Naive B cell (primary cell): Measurements from ENCODE around the gene AACS. TPM values are rescaled to one million over a fixed set of nuclear protein-coding genes. Genes with fewer than 3 reads are reported as not detected.

Experiments used
- ATAC-seq, 2 donors: fragments of 150-1000 bp; cut with Tn5 transposase; 2 replicates each; pipeline ENCODE4 v1.10.0; 2021; ENCODE audit warnings: low read depth in 2 of 2, mild to moderate bottlenecking in 2 of 2, moderate library complexity in 2 of 2
- DNase-seq: peaks from one replicate; pipeline ENCODE4 v3.0.0; 2022
- H3K27ac Mint-ChIP-seq, 6 donors: one replicate each; pipeline ENCODE4 v1.8.0; 2020 to 2022; ENCODE audit warnings: mild to moderate bottlenecking in 6 of 6, mixed read lengths in 6 of 6, moderate library complexity in 5 of 6, inconsistent platforms in 2 of 6
- H3K27me3 Mint-ChIP-seq, 3 donors: one replicate each; pipeline ENCODE4 v1.8.0; 2021 to 2022; ENCODE audit warnings: mixed read lengths in 3 of 3, mild to moderate bottlenecking in 1 of 3
- H3K36me3 Mint-ChIP-seq, 2 donors: one replicate each; pipeline ENCODE4 v1.8.0; 2020 to 2022; ENCODE audit warnings: mixed read lengths in 2 of 2, inconsistent platforms in 1 of 2, mild to moderate bottlenecking in 1 of 2
- H3K4me1 Mint-ChIP-seq, 3 donors: one replicate each; pipeline ENCODE4 v1.8.0; 2020 to 2022; ENCODE audit warnings: mixed read lengths in 3 of 3, inconsistent platforms in 1 of 3, mild to moderate bottlenecking in 1 of 3, moderate library complexity in 1 of 3
- H3K4me3 Mint-ChIP-seq, 8 donors: one replicate each; pipeline ENCODE4 v1.8.0; 2020 to 2022; ENCODE audit warnings: mild to moderate bottlenecking in 8 of 8, mixed read lengths in 8 of 8, moderate library complexity in 8 of 8, inconsistent platforms in 2 of 8
- H3K9me3 Mint-ChIP-seq, 7 donors: one replicate each; pipeline ENCODE4 v1.8.0; 2020 to 2022; ENCODE audit warnings: mixed read lengths in 7 of 7, mild to moderate bottlenecking in 5 of 7, inconsistent platforms in 2 of 7, moderate library complexity in 1 of 7
- polyA plus RNA-seq, 6 donors: library from polyadenylated mRNA; unstranded; fragments of 300-500 nt; fragmentation: Illumina TruSeq; gene quantifications; one replicate each; pipeline ENCODE4 v1.2.3, GENCODE V29; 2021; ENCODE audit warnings: low read depth in 6 of 6

AACS gene
- polyA plus RNA-seq, 6 donors from 2014 or later: 4.9 to 12.1 (median 7.5) TPM

DNA sequence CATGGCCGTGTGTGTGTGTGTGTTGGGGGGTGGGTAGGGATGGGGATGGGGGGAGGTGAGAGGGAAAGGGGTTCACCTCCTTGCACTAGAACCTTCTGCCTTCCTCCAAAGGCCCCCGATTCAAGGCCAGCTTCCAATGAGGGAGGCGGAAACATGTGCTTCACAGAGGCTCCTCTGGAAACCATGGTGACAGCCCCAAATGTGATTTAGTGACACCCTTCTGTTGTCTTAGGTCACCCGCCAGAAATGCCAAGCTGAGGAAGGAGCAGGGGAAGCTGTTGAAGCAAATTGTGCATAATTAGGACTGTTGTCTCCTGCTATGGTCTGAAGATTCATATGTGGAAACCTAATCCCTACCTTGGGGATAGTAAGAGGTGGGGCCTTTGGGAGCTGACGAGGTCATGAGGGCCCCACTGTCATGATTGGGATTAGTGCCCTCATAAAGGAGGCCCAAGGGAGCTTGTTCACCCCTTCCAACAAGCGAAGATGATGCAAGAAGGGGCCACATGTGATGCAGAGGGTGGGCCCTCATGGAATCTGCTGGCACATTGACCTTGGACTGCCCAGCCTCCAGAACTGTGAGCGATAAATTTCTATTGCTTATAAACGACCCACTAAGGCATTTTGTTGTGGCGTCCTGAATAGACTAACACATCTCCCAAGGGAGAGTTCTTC, 95.2 kb downstream of the AACS start:
- H3K9me3 Mint-ChIP-seq: peaks cover 0 to 11% (median 3%) of the 10 kb centered on the region in 7 donors
- H3K4me1 Mint-ChIP-seq: peaks cover 0 to 4% (median 0%) of the 10 kb centered on the region in 3 donors
- DNase-seq: no peak
- no peak for ATAC-seq
- peaks cover 0 to 8% of the 10 kb centered on the region in 2 donors for H3K36me3 Mint-ChIP-seq
- H3K27ac Mint-ChIP-seq: no peak overlapping the region
- peaks cover 4 to 11% (median 7%) of the 10 kb centered on the region in 3 donors for H3K27me3 Mint-ChIP-seq
- no peak overlapping the region for H3K4me3 Mint-ChIP-seq

DNA sequence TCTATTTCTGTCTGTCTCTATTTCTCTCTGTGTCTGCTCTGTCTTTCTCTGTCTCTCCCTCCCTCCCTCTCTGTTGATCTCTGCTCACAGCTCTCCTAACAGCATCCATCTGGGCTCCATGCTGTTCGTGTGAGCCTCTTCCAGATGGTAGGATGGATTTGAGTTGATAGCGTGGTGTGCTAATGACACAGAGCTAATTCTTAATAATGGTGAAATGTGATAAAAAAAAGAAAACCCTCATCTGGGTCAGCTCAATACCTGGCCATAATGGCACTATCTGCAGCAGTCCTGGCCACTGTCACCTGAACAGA, 96.4 kb downstream of the AACS start:
- H3K27ac Mint-ChIP-seq: peak overlapping the region in 1 of 6 donors; percentile 56

DNA sequence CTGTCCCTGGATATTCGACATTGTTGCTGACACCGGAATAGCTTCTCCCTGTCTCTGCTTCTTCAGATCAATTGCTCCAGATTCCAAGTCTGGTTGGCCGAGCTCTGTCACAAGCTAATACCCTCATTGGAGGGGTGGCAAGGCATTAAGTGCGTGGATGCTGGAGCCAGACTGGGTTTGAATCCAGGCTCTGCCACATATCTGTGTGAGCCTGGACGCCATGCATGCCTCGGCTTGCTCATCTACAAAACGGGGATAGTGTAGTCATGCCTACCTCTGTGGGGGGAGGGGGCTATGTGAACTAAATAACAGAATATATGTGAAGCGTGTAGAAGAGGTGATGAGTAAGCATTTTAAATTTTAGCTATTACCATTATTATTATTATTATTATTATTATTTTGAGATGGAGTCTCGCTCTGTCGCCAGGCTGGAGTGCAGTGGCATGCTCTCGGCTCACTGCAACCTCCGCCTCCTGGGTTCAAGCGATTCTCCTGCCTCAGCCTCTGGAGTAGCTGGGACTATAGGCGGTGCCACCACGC, 97.3 kb downstream of the AACS start:
- Mint-ChIP-seq H3K27me3 (peaks cover 4 to 20% (median 12%) of the 10 kb centered on the region in 3 donors), H3K9me3 (peaks cover 0 to 9% (median 3%) of the 10 kb centered on the region in 7 donors), H3K27ac (peak overlapping the region in 1 of 6 donors; percentile 34), H3K4me1 (peaks cover 0 to 4% (median 0%) of the 10 kb centered on the region in 3 donors), H3K4me3 (no peak overlapping the region), H3K36me3 (peaks cover 0 to 7% of the 10 kb centered on the region in 2 donors)
- DNase-seq (no peak), ATAC-seq (no peak)

More for the DNA sequence above, 96.4 kb downstream of the AACS start:
- peaks cover 0 to 4% (median 0%) of the 10 kb centered on the region in 3 donors for H3K4me1 Mint-ChIP-seq
- H3K36me3 Mint-ChIP-seq: peaks cover 0 to 8% of the 10 kb centered on the region in 2 donors
- H3K27me3 Mint-ChIP-seq: peaks cover 4 to 11% (median 7%) of the 10 kb centered on the region in 3 donors
- ATAC-seq (no peak), DNase-seq (no peak)
- peaks cover 0 to 11% (median 0%) of the 10 kb centered on the region in 7 donors for H3K9me3 Mint-ChIP-seq
- no peak overlapping the region for H3K4me3 Mint-ChIP-seq

DNA sequence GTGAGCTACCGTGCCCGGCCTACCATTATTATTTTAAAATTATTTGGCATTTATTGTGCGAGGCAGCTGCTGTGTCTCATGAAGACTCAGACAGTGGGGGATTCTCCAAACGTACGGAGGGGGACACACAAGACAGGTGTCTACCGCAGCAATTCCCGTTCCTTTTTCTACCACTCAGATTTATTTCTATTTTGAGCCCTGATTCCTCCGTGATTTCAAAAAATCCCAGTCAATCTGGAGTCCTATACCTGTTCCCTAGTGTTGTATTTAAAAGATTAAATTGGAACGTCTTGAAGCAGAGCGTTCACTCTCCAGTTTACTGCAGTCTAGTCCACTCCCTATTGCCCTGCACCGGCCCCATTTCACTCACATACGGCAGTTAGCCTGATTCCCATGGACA, 97.9 kb downstream of the AACS start:
- ATAC-seq (no peak), DNase-seq (no peak)
- peaks cover 4 to 25% (median 18%) of the 10 kb centered on the region in 3 donors for H3K27me3 Mint-ChIP-seq
- no peak overlapping the region for H3K4me3 Mint-ChIP-seq
- peaks cover 0 to 4% (median 2%) of the 10 kb centered on the region in 7 donors for H3K9me3 Mint-ChIP-seq
- H3K27ac Mint-ChIP-seq: no peak overlapping the region
- H3K36me3 Mint-ChIP-seq: peaks cover 0 to 4% of the 10 kb centered on the region in 2 donors
- peaks cover 0 to 4% (median 0%) of the 10 kb centered on the region in 3 donors for H3K4me1 Mint-ChIP-seq

DNA sequence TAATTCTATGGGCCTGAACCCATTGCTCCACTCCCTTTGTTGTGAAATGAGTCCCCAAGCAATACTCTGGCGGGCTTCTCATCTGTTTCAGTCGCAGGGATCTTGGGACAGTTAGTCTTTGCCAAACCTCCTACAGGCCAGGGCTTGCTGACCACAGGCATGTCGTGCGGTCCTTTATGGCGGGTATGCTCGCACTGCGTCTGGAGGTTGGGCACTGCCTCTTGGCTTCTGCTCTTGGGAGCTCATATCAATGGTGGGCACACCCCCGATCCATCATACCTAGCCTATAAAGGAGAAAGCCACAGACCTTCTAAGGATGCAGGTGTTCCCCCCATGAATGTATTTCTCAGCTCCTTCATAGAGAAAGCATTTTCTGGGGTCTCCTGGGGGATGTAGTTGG, 99.3 kb downstream of the AACS start:
- DNase-seq (no peak), ATAC-seq (no peak)
- peaks cover 0 to 4% (median 0%) of the 10 kb centered on the region in 3 donors for H3K4me1 Mint-ChIP-seq
- no peak overlapping the region for H3K27ac Mint-ChIP-seq
- H3K9me3 Mint-ChIP-seq: peaks cover 0 to 6% (median 0%) of the 10 kb centered on the region in 7 donors
- H3K36me3 Mint-ChIP-seq: no peaks in the 10 kb centered on the region
- H3K27me3 Mint-ChIP-seq: peaks cover 9 to 26% (median 23%) of the 10 kb centered on the region in 3 donors
- no peak overlapping the region for H3K4me3 Mint-ChIP-seq

DNA sequence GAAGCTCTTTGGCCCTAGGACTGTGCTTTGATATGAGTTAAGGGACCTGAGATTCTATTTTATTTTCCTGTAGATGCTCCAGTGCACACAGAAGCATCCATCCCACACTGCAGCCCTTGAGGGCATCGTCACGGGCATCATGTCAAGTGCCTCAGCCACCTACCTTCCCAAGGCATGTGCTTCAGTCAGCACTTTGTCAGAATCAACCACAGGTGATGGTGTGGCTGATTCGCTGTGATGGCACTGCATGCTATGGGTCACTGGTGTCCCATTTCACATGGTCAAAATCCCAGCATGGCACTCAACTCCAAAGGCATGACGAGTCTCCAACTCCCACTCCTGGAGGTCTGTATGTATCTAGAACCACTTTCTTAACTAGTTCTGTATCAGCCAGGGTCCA, 100.8 kb downstream of the AACS start:
- Mint-ChIP-seq H3K27ac (no peak overlapping the region), H3K27me3 (peaks cover 10 to 36% (median 30%) of the 10 kb centered on the region in 3 donors), H3K9me3 (peaks cover 0 to 10% (median under 1%) of the 10 kb centered on the region in 7 donors), H3K36me3 (no peaks in the 10 kb centered on the region), H3K4me3 (no peak overlapping the region), H3K4me1 (peaks cover 0 to 4% (median 0%) of the 10 kb centered on the region in 3 donors)
- no peak for DNase-seq
- ATAC-seq: no peak

DNA sequence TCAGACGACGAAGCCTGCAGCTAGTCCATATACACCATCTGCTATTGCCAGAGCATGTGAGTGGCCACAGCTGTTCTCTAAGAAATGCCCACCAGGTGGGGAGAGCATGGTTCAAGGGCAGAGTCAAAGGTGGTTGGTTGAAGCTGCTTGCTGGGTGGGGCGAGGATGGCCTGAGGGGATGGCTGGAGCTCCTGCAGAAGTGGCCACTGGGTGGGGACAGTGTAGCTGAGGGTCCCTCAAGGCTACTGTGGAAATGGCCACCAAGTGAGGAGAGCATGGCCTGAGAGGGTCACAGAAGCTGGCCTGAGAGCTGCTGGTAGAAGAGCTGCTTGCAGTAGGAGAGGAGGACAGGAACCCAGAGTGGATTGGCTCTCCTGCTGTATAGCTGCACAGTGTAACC, 102.4 kb downstream of the AACS start:
- no peak overlapping the region for H3K4me3 Mint-ChIP-seq
- H3K27me3 Mint-ChIP-seq: peaks cover 17 to 41% (median 36%) of the 10 kb centered on the region in 3 donors
- ATAC-seq (no peak), DNase-seq (no peak)
- H3K9me3 Mint-ChIP-seq: peaks cover 0 to 10% (median 1%) of the 10 kb centered on the region in 7 donors
- H3K4me1 Mint-ChIP-seq: no peaks in the 10 kb centered on the region
- H3K36me3 Mint-ChIP-seq: no peaks in the 10 kb centered on the region
- no peak overlapping the region for H3K27ac Mint-ChIP-seq

DNA sequence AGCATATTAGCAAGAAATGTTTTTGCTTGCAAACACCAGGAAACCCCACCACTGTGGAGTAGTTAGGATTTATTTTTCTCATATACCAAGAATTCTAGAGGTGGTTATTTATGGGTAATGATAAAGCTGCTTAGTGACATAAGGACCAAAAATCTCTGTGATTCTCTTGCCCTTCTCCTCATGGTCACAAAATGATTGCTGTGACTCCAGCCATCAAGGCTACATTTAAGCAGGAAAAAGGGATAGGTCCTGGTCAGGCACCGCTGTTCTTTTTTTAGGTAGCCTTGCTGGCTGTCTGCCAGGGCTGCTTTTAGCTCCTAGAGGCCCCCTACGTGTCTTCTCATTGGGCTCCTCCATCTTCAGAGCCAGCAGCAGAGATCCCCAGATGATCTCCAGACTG, 104.2 kb downstream of the AACS start:
- Mint-ChIP-seq H3K27me3 (peaks cover 17 to 51% (median 40%) of the 10 kb centered on the region in 3 donors), H3K4me1 (no peaks in the 10 kb centered on the region), H3K36me3 (no peaks in the 10 kb centered on the region), H3K9me3 (peaks cover 0 to 10% (median 1%) of the 10 kb centered on the region in 7 donors), H3K27ac (no peak overlapping the region), H3K4me3 (no peak overlapping the region)
- ATAC-seq (no peak), DNase-seq (no peak)

DNA sequence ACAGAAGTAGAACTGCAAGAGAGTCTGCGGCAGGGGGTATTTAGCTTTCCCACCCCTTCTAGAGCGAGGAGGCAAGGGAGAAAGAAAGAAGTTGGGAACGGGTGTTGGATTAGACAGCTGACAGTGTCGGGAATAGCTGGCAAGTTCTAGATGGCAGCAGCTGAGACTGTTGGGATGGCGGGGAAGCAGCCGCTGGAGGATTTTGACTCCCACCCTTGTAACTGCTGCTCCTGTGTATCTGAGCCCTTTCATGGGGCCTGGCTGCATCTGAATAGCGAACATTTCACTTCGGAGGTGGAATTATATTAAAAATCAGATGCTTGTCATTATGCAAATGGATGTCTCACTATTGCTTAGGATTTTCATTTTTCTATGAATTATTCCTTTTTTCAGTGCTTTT, 104.6 kb downstream of the AACS start:
- ATAC-seq (no peak), DNase-seq (no peak)
- H3K27me3 Mint-ChIP-seq: peaks cover 18 to 51% (median 40%) of the 10 kb centered on the region in 3 donors
- H3K27ac Mint-ChIP-seq: no peak overlapping the region
- H3K4me3 Mint-ChIP-seq: no peak overlapping the region
- H3K4me1 Mint-ChIP-seq: no peaks in the 10 kb centered on the region
- peaks cover 0 to 12% (median 1%) of the 10 kb centered on the region in 7 donors for H3K9me3 Mint-ChIP-seq
- peaks cover 0 to 1% of the 10 kb centered on the region in 2 donors for H3K36me3 Mint-ChIP-seq

DNA sequence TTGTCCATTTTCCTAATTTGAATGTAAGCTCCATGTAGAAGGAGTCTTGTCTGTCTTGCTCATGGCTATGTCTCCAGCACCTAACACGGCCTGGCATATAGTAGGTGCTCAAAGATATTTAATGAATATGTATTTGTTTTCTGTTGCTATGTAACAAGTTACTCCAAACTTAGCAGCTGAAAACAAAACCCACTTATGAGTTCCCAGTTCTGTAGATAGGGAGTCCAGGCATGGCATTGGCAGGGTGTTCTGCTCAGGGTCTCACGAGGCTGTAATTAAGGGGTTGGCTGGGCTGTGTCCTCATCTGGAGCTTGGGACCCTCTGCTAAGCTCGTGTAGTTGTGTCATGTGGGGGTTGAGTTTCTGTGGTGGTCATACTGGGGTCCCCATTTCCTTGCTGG, 106.0 kb downstream of the AACS start:
- DNase-seq (no peak), ATAC-seq (no peak)
- H3K4me3 Mint-ChIP-seq: no peak overlapping the region
- peaks cover 0 to 15% of the 10 kb centered on the region in 2 donors for H3K36me3 Mint-ChIP-seq
- H3K27me3 Mint-ChIP-seq: peaks cover 23 to 61% (median 50%) of the 10 kb centered on the region in 3 donors
- no peaks in the 10 kb centered on the region for H3K4me1 Mint-ChIP-seq
- no peak overlapping the region for H3K27ac Mint-ChIP-seq
- H3K9me3 Mint-ChIP-seq: peaks cover 6 to 26% (median 9%) of the 10 kb centered on the region in 7 donors

DNA sequence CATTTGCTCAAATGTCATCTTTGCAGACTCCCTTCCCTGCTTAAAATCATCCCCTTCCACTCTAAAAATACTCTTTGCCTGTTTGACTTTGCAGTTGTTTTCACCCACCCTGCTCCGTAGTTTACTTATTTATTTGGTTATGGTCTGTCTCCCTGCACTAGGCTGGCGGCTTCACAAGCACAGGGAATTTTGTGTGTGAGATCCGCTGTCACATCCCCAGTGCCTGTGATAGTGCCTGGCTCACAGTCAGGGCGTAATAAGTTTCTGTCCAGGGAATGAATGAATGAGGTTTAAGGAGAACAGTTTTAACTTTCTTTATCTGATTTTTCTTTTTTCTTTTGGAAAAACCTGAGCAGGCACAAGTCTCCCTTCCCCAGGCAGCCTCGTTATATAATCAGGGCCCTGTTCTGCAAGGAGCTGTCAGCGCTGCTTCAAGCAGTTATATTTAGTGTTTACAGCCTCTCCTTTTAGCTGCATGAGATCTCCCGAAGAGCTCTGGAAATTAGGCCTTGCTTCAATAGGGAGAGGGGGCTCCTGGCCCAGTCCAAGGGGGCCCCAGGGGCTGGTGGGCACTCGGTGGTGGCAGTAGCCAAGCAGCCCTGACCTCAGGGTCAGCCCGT, 107.1 kb downstream of the AACS start:
- Mint-ChIP-seq H3K9me3 (peaks cover 6 to 26% (median 9%) of the 10 kb centered on the region in 7 donors), H3K27ac (no peak overlapping the region), H3K36me3 (peaks cover 0 to 17% of the 10 kb centered on the region in 2 donors), H3K27me3 (peaks cover 24 to 66% (median 50%) of the 10 kb centered on the region in 3 donors), H3K4me1 (no peaks in the 10 kb centered on the region), H3K4me3 (no peak overlapping the region)
- ATAC-seq (no peak), DNase-seq (no peak)

DNA sequence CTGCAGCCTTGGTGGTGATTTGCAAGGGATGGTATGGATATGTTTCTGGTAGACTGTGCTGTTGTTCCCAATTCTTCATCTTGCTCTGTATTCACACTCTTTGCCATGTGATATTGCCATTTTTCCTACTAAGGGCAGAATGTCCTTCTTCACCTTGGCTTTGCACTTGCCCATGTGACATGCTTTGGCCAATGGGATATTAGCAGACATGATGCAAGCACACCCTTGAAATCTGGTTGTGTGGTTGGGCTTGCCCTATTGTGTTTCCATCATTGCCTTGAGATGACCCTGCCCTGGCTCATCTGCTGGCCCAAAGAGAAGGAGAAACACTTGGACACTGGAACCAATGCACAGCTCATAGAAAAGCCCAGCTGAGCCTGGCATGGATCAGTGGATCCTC, 110.3 kb downstream of the AACS start:
- Mint-ChIP-seq H3K4me3 (no peak overlapping the region), H3K4me1 (no peaks in the 10 kb centered on the region), H3K27ac (no peak overlapping the region), H3K27me3 (peaks cover 19 to 63% (median 57%) of the 10 kb centered on the region in 3 donors), H3K9me3 (peaks cover 6 to 16% (median 9%) of the 10 kb centered on the region in 7 donors), H3K36me3 (peaks cover 0 to 17% of the 10 kb centered on the region in 2 donors)
- DNase-seq (no peak), ATAC-seq (no peak)

DNA sequence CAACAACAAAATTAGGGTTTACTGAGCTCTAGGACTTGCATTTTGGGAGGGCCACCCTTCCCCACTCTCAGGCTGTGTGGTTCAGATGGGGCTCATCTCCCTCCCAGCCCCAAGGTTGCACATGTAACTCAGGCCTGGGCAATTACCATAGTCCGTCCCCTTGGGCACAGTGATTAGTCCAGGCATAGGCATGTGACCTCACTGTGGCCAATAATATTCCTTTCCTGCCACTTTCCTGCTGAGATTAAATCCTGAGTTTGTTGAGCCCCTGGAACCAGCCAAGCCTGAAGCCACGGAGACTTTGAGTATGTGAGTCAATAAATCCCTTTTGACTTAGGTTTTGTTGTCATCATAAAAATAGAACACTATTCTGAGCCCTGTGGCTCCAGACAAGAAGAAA, 113.0 kb downstream of the AACS start:
- Mint-ChIP-seq H3K9me3 (peaks cover 6 to 16% (median 9%) of the 10 kb centered on the region in 7 donors), H3K4me3 (no peak overlapping the region), H3K36me3 (peaks cover 0 to 17% of the 10 kb centered on the region in 2 donors), H3K27me3 (peaks cover 32 to 81% (median 75%) of the 10 kb centered on the region in 3 donors), H3K4me1 (peaks cover 1 to 4% (median 2%) of the 10 kb centered on the region in 3 donors), H3K27ac (no peak overlapping the region)
- DNase-seq (no peak), ATAC-seq (no peak)
